ENCODE results near the gene WWOX.

DNA sequence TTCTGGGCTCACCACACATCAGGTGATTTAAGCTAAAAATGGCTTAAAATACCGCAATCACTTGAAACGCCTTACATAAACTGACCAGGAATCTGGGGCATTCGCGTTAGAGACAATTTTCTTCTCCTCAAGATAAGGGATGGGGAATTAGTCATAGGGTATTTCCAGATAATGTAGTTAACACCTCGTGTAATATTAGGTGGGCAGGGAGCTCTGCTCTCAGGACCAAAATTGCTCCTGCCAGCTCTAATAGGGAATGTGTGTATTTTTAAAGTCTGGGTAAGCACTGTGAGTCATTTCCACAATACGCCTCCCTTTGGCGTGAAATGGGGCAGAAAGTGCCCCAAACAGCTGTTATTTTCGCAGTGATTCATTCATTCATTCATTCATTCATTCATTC lies 1092.5 kb downstream of the WWOX start:
- TF ChIP-seq, protein P1, sequence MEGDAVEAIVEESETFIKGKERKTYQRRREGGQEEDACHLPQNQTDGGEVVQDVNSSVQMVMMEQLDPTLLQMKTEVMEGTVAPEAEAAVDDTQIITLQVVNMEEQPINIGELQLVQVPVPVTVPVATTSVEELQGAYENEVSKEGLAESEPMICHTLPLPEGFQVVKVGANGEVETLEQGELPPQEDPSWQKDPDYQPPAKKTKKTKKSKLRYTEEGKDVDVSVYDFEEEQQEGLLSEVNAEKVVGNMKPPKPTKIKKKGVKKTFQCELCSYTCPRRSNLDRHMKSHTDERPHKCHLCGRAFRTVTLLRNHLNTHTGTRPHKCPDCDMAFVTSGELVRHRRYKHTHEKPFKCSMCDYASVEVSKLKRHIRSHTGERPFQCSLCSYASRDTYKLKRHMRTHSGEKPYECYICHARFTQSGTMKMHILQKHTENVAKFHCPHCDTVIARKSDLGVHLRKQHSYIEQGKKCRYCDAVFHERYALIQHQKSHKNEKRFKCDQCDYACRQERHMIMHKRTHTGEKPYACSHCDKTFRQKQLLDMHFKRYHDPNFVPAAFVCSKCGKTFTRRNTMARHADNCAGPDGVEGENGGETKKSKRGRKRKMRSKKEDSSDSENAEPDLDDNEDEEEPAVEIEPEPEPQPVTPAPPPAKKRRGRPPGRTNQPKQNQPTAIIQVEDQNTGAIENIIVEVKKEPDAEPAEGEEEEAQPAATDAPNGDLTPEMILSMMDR (IDR thresholded peaks at IDR 0.05) = no peak
- no peak for TF ChIP-seq BHLHE40 (IDR thresholded peaks at IDR 0.05; ENCODE audit: low read depth, low read length)
